Mesenchymal stem cell (in vitro differentiated cells and primary cell): ENCODE measurements around the gene JMJD4.

Experiments used
- DNase-seq: peaks from one replicate; pipeline ENCODE4 v3.0.0-alpha.2; 2013
- H2AFZ ChIP-seq: one replicate; pipeline ENCODE4 v1.6.1; 2013; ENCODE audit warnings: low read depth, mild to moderate bottlenecking, control low read depth, inconsistent platforms, low read length, moderate library complexity
- H2AK5ac ChIP-seq: 2 replicates; pipeline ENCODE4 v1.6.1; 2013; ENCODE audit warnings: low read length, moderate library complexity, mild to moderate bottlenecking, inconsistent platforms; ENCODE audit not compliant: severe bottlenecking
- H2BK120ac ChIP-seq: one replicate; pipeline ENCODE4 v1.6.1; 2013; ENCODE audit warnings: low read depth, mild to moderate bottlenecking, inconsistent platforms, low read length, moderate library complexity
- H2BK12ac ChIP-seq, 2 experiments: one replicate each; pipeline ENCODE4 v1.6.1; 2013; ENCODE audit warnings: inconsistent platforms in 2 of 2, low read length in 2 of 2, mild to moderate bottlenecking in 2 of 2, moderate library complexity in 2 of 2, control low read depth in 1 of 2
- H2BK15ac ChIP-seq: one replicate; pipeline ENCODE4 v1.6.1; 2013; ENCODE audit warnings: mild to moderate bottlenecking, low read depth, inconsistent platforms; ENCODE audit not compliant: poor library complexity, severe bottlenecking
- H2BK5ac ChIP-seq: 2 replicates; pipeline ENCODE4 v1.6.1; 2013; ENCODE audit warnings: low read depth, mild to moderate bottlenecking, low read length, control low read depth, inconsistent platforms; ENCODE audit not compliant: poor library complexity, severe bottlenecking
- H3K14ac ChIP-seq, 2 experiments: one replicate each; pipeline ENCODE4 v1.6.1; 2013; ENCODE audit warnings: inconsistent platforms in 2 of 2, low read length in 2 of 2, control low read depth in 1 of 2, mild to moderate bottlenecking in 1 of 2, moderate library complexity in 1 of 2
- H3K18ac ChIP-seq, 2 experiments: one replicate each; pipeline ENCODE4 v1.6.1; 2013; ENCODE audit warnings: inconsistent platforms in 2 of 2, low read length in 2 of 2, control low read depth in 1 of 2, low read depth in 1 of 2, mild to moderate bottlenecking in 1 of 2
- H3K23ac ChIP-seq, 2 experiments: one replicate each; pipeline ENCODE4 v1.6.1; 2013; ENCODE audit warnings: inconsistent platforms in 2 of 2, low read length in 2 of 2, mild to moderate bottlenecking in 2 of 2, moderate library complexity in 2 of 2, control low read depth in 1 of 2
- H3K27ac ChIP-seq: 2 replicates; pipeline ENCODE4 v1.5.1; 2013; ENCODE audit warnings: mild to moderate bottlenecking, moderate library complexity, low read length, control low read depth, inconsistent platforms; ENCODE audit not compliant: poor library complexity, severe bottlenecking
- H3K27me3 ChIP-seq, 2 experiments: 2 replicates each; pipeline versions ENCODE4 v1.6.1 to v1.7.0; 2013; ENCODE audit warnings: low read length in 2 of 2, mild to moderate bottlenecking in 2 of 2, moderate library complexity in 2 of 2, control low read depth in 1 of 2, inconsistent platforms in 1 of 2; ENCODE audit not compliant: control insufficient read depth in 1 of 2, insufficient read depth in 1 of 2
- H3K36me3 ChIP-seq, 2 experiments: 2 replicates each; pipeline versions ENCODE4 v1.6.1 to v1.7.0; 2013; ENCODE audit warnings: low read length in 2 of 2, control low read depth in 1 of 2, inconsistent platforms in 1 of 2, low read depth in 1 of 2, mild to moderate bottlenecking in 1 of 2; ENCODE audit not compliant: insufficient read depth in 2 of 2, control insufficient read depth in 1 of 2
- H3K4ac ChIP-seq, 2 experiments: one replicate each; pipeline ENCODE4 v1.6.1; 2013; ENCODE audit warnings: inconsistent platforms in 2 of 2, low read length in 2 of 2, mild to moderate bottlenecking in 2 of 2, moderate library complexity in 2 of 2, control low read depth in 1 of 2, low read depth in 1 of 2
- H3K4me1 ChIP-seq: 2 replicates; pipeline ENCODE4 v1.6.1; 2013; ENCODE audit warnings: low read depth, low read length, control low read depth; ENCODE audit not compliant: control insufficient read depth, insufficient read depth
- H3K4me2 ChIP-seq: 2 replicates; pipeline ENCODE4 v1.6.1; 2013; ENCODE audit warnings: low read length, mild to moderate bottlenecking, inconsistent platforms; ENCODE audit not compliant: poor library complexity, severe bottlenecking
- H3K4me3 ChIP-seq, 2 experiments: 2 replicates each; pipeline versions ENCODE4 v1.5.1 to v1.7.0; 2013; ENCODE audit warnings: low read length in 2 of 2, mild to moderate bottlenecking in 2 of 2, control low read depth in 1 of 2, low read depth in 1 of 2; ENCODE audit not compliant: insufficient read depth in 1 of 2
- H3K79me1 ChIP-seq: replicated peaks from 2 replicates; pipeline ENCODE4 v1.6.1; 2013; ENCODE audit warnings: mild to moderate bottlenecking, control low read depth, low read length, inconsistent platforms; ENCODE audit not compliant: poor library complexity, severe bottlenecking
- H3K9ac ChIP-seq: 2 replicates; pipeline ENCODE4 v1.7.0; 2013; ENCODE audit warnings: mild to moderate bottlenecking, low read length, moderate library complexity
- H3K9me3 ChIP-seq: 2 replicates; pipeline ENCODE4 v1.7.0; 2013; ENCODE audit warnings: mild to moderate bottlenecking, low read length; ENCODE audit not compliant: control insufficient read depth
- H4K8ac ChIP-seq: one replicate; pipeline ENCODE4 v1.6.1; 2013; ENCODE audit warnings: inconsistent platforms, mild to moderate bottlenecking, low read length, moderate library complexity
- H4K91ac ChIP-seq: one replicate; pipeline ENCODE4 v1.6.1; 2013; ENCODE audit warnings: mild to moderate bottlenecking, low read length, inconsistent platforms
- WGBS: methylation state at CpG from one replicate; pipeline ENCODE4 v1.1.7; 2013; ENCODE audit warnings: mixed read lengths; 5-methylcytosine and 5-hydroxymethylcytosine counted together

Gene JMJD4

GRCh38 chr1:227754958-227755357 is 19.9 kb upstream of the JMJD4 start:
- no peak overlapping the region for H3K14ac ChIP-seq
- H3K4me2 ChIP-seq, result no peak overlapping the region
- no peak overlapping the region for H2BK12ac ChIP-seq
- no peaks in the 10 kb centered on the region for H3K9me3 ChIP-seq
- H3K27me3 ChIP-seq, result no peaks in the 10 kb centered on the region
- no peak overlapping the region for H4K91ac ChIP-seq
- no peak overlapping the region for H2BK15ac ChIP-seq
- no peak overlapping the region for H2AK5ac ChIP-seq
- no peak overlapping the region for H4K8ac ChIP-seq
- no peak overlapping the region for H3K4me3 ChIP-seq
- H3K79me1 ChIP-seq, result peaks cover 65% of the 10 kb centered on the region
- no peak overlapping the region for H3K23ac ChIP-seq
- peaks cover 18% of the 10 kb centered on the region for H3K4me1 ChIP-seq
- no peak for DNase-seq
- no peak overlapping the region for H3K27ac ChIP-seq
- H2BK120ac ChIP-seq, result no peak overlapping the region
- H3K4ac ChIP-seq, result no peak overlapping the region
- no peak overlapping the region for H2BK5ac ChIP-seq
- no peak overlapping the region for H3K9ac ChIP-seq
- peaks cover 29 to 37% of the 10 kb centered on the region in 2 experiments for H3K36me3 ChIP-seq
- WGBS, result 98% methylated on average over 4 of the region's 4 CpGs
- H3K18ac ChIP-seq, result no peak overlapping the region
- no peak overlapping the region for H2AFZ ChIP-seq

GRCh38 chr1:227753999-227754711 is 19.1 kb upstream of the JMJD4 start:
- Histone ChIP-seq H3K18ac (no peak overlapping the region), H2AK5ac (no peak overlapping the region), H3K4me2 (no peak overlapping the region), H3K4ac (no peak overlapping the region), H3K4me1 (peaks cover 12% of the 10 kb centered on the region), H2BK120ac (no peak overlapping the region), H3K23ac (no peak overlapping the region), H4K8ac (no peak overlapping the region), H3K27ac (no peak overlapping the region), H2AFZ (no peak overlapping the region), H2BK15ac (no peak overlapping the region), H3K9ac (no peak overlapping the region), H3K14ac (no peak overlapping the region), H3K36me3 (peaks cover 23 to 38% of the 10 kb centered on the region in 2 experiments), H4K91ac (no peak overlapping the region), H3K27me3 (no peaks in the 10 kb centered on the region), H3K9me3 (no peaks in the 10 kb centered on the region), H3K79me1 (peaks cover 68% of the 10 kb centered on the region), H2BK5ac (no peak overlapping the region), H3K4me3 (no peak overlapping the region), H2BK12ac (no peak overlapping the region)
- no peak for DNase-seq
- WGBS, result 89% methylated on average over 7 of the region's 7 CpGs

- H2BK120ac ChIP-seq, result no peak overlapping the region
- H3K18ac ChIP-seq, result no peak overlapping the region
- peaks cover 26 to 58% of the 10 kb centered on the region in 2 experiments for H3K36me3 ChIP-seq
- H3K27me3 ChIP-seq, result no peaks in the 10 kb centered on the region
- H3K4me3 ChIP-seq, result no peak overlapping the region
- WGBS, result 92% methylated on average over 19 of the region's 19 CpGs
- no peak overlapping the region for H2BK15ac ChIP-seq
- no peak overlapping the region for H2BK5ac ChIP-seq
- no peak overlapping the region for H3K14ac ChIP-seq
- peaks cover 2% of the 10 kb centered on the region for H3K4me1 ChIP-seq
- no peak overlapping the region for H2BK12ac ChIP-seq
- no peak for DNase-seq
- peaks cover 74% of the 10 kb centered on the region for H3K79me1 ChIP-seq
- no peak overlapping the region for H3K4ac ChIP-seq
- H3K23ac ChIP-seq, result no peak overlapping the region
- H3K9me3 ChIP-seq, result no peaks in the 10 kb centered on the region
- no peak overlapping the region for H3K9ac ChIP-seq
- H2AFZ ChIP-seq, result no peak overlapping the region
- no peak overlapping the region for H3K4me2 ChIP-seq
- no peak overlapping the region for H2AK5ac ChIP-seq
- H3K27ac ChIP-seq, result no peak overlapping the region
- no peak overlapping the region for H4K8ac ChIP-seq
- H4K91ac ChIP-seq, result no peak overlapping the region
Observed at GRCh38 chr1:227749916-227750710, 15.0 kb upstream of the JMJD4 start.

- Histone ChIP-seq H2AK5ac (no peak overlapping the region), H3K4me2 (no peak overlapping the region), H2BK5ac (no peak overlapping the region), H3K18ac (no peak overlapping the region), H3K79me1 (peaks cover 70% of the 10 kb centered on the region), H3K27me3 (no peaks in the 10 kb centered on the region), H2BK120ac (no peak overlapping the region), H3K9ac (no peak overlapping the region), H3K4ac (no peak overlapping the region), H2BK12ac (no peak overlapping the region), H3K36me3 (peaks cover 26 to 57% of the 10 kb centered on the region in 2 experiments), H3K27ac (no peak overlapping the region), H2AFZ (no peak overlapping the region), H3K14ac (no peak overlapping the region), H4K8ac (no peak overlapping the region), H4K91ac (no peak overlapping the region), H3K9me3 (no peaks in the 10 kb centered on the region), H3K4me1 (peaks cover 2% of the 10 kb centered on the region), H2BK15ac (no peak overlapping the region), H3K23ac (no peak overlapping the region), H3K4me3 (no peak overlapping the region)
- WGBS, result over 99% methylated on average over 7 of the region's 7 CpGs
- DNase-seq, result no peak
Observed at GRCh38 chr1:227749225-227749624, 14.1 kb upstream of the JMJD4 start.
